GM23338 (cell line): ENCODE data around the gene NFIC. TPM values are rescaled to one million over a fixed set of nuclear protein-coding genes. Genes with fewer than 3 reads are reported as not detected.

ENCODE experiments used
- EZH2phosphoT487 ChIP-seq: fragments of 200-600 bp; sonication (generic); IDR thresholded peaks from one replicate; pipeline ENCODE4 v1.8.1; 2018; ENCODE audit warnings: antibody characterized with exemption; ENCODE audit not compliant: unreplicated experiment
- NANOG ChIP-seq: IDR thresholded peaks from 2 replicates; pipeline ENCODE4 v1.6.1; 2016; ENCODE audit warnings: antibody characterized with exemption, borderline replicate concordance
- STAT1 ChIP-seq: IDR thresholded peaks from one replicate; pipeline ENCODE4 v1.6.1; 2016; ENCODE audit warnings: antibody characterized with exemption; ENCODE audit not compliant: unreplicated experiment
- ZNF114 ChIP-seq: fragments of 250-450 bp; sonication (Bioruptor Pico); IDR thresholded peaks from 2 replicates; pipeline ENCODE4 v1.5.0; 2020; ENCODE audit warnings: mild to moderate bottlenecking, moderate library complexity
- polyA plus RNA-seq: library from polyadenylated mRNA; unstranded; fragments of >200 nt; fragmentation: Nextera tagmentation; extraction: Ambion mirVana; gene quantifications from 2 replicates; pipeline ENCODE4 v1.2.1, GENCODE V29; 2016
- total RNA-seq: library from RNA; depleted of rRNA; stranded (reverse); fragments of >200 nt; shearing (Covaris generic); gene quantifications from 2 replicates; pipeline ENCODE4 v1.2.3, GENCODE V29; 2014
- TF ChIP-seq, protein P1 (sequence below): fragments of 250-450 bp; sonication (Bioruptor Pico); IDR thresholded peaks from 2 replicates; pipeline ENCODE4 v1.5.0; 2020; ENCODE audit warnings: mild to moderate bottlenecking, moderate library complexity
- TF ChIP-seq, protein P2 (sequence below): IDR thresholded peaks from one replicate; pipeline ENCODE4 v1.6.1; 2018; ENCODE audit warnings: antibody characterized with exemption; ENCODE audit not compliant: unreplicated experiment

NFIC gene
- total and polyA plus RNA-seq, 2 experiments from 2014 or later = 1.3 to 5.3 TPM

DNA sequence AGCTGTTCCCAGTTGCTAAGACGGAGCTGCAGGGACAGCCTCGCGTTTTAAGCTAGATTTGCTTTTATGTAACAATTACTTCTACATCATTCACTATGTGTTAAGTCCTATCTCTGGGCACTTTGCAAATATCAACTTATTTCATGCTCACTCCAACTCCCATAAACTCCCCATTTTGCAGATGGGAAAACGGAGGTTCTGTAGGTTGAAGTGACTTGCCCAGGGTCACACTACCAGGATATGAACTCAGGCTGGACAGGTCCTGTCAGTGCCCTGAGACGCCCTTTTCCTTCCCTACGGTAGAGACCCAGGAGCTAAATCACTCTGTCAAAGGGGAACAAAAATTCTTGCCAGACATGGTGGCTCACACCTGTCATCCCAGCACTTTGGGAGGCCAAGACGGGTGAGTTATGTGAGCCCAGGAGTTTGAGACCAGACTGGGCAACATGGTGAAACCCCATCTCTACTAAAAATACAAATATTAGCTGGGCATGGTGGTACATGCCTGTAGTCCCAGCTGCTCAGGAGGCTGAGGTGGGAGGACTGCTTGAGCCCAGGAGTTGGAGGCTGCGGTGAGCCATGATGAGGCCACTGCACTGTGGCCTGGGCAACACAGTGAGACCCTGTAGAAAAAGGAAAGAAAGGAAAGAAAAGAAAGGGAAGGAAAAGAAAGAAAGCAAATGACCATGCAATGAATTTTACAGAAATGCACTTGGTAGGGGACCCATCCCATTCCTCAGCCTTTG is 14.5 kb upstream of the NFIC start (continued):
- TF ChIP-seq, protein P1, sequence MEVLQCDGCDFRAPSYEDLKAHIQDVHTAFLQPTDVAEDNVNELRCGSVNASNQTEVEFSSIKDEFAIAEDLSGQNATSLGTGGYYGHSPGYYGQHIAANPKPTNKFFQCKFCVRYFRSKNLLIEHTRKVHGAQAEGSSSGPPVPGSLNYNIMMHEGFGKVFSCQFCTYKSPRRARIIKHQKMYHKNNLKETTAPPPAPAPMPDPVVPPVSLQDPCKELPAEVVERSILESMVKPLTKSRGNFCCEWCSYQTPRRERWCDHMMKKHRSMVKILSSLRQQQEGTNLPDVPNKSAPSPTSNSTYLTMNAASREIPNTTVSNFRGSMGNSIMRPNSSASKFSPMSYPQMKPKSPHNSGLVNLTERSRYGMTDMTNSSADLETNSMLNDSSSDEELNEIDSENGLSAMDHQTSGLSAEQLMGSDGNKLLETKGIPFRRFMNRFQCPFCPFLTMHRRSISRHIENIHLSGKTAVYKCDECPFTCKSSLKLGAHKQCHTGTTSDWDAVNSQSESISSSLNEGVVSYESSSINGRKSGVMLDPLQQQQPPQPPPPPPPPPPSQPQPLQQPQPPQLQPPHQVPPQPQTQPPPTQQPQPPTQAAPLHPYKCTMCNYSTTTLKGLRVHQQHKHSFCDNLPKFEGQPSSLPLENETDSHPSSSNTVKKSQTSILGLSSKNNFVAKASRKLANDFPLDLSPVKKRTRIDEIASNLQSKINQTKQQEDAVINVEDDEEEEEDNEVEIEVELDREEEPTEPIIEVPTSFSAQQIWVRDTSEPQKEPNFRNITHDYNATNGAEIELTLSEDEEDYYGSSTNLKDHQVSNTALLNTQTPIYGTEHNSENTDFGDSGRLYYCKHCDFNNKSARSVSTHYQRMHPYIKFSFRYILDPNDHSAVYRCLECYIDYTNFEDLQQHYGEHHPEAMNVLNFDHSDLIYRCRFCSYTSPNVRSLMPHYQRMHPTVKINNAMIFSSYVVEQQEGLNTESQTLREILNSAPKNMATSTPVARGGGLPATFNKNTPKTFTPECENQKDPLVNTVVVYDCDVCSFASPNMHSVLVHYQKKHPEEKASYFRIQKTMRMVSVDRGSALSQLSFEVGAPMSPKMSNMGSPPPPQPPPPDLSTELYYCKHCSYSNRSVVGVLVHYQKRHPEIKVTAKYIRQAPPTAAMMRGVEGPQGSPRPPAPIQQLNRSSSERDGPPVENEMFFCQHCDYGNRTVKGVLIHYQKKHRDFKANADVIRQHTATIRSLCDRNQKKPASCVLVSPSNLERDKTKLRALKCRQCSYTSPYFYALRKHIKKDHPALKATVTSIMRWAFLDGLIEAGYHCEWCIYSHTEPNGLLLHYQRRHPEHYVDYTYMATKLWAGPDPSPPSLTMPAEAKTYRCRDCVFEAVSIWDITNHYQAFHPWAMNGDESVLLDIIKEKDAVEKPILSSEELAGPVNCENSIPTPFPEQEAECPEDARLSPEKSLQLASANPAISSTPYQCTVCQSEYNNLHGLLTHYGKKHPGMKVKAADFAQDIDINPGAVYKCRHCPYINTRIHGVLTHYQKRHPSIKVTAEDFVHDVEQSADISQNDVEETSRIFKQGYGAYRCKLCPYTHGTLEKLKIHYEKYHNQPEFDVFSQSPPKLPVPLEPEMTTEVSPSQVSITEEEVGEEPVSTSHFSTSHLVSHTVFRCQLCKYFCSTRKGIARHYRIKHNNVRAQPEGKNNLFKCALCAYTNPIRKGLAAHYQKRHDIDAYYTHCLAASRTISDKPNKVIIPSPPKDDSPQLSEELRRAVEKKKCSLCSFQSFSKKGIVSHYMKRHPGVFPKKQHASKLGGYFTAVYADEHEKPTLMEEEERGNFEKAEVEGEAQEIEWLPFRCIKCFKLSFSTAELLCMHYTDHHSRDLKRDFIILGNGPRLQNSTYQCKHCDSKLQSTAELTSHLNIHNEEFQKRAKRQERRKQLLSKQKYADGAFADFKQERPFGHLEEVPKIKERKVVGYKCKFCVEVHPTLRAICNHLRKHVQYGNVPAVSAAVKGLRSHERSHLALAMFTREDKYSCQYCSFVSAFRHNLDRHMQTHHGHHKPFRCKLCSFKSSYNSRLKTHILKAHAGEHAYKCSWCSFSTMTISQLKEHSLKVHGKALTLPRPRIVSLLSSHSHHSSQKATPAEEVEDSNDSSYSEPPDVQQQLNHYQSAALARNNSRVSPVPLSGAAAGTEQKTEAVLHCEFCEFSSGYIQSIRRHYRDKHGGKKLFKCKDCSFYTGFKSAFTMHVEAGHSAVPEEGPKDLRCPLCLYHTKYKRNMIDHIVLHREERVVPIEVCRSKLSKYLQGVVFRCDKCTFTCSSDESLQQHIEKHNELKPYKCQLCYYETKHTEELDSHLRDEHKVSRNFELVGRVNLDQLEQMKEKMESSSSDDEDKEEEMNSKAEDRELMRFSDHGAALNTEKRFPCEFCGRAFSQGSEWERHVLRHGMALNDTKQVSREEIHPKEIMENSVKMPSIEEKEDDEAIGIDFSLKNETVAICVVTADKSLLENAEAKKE (CRISPR knock-in tag) = no peak
- TF ChIP-seq NANOG (no peak), STAT1 (no peak), ZNF114 (CRISPR knock-in tag) (no peak), EZH2phosphoT487 (no peak)
- TF ChIP-seq, protein P2, sequence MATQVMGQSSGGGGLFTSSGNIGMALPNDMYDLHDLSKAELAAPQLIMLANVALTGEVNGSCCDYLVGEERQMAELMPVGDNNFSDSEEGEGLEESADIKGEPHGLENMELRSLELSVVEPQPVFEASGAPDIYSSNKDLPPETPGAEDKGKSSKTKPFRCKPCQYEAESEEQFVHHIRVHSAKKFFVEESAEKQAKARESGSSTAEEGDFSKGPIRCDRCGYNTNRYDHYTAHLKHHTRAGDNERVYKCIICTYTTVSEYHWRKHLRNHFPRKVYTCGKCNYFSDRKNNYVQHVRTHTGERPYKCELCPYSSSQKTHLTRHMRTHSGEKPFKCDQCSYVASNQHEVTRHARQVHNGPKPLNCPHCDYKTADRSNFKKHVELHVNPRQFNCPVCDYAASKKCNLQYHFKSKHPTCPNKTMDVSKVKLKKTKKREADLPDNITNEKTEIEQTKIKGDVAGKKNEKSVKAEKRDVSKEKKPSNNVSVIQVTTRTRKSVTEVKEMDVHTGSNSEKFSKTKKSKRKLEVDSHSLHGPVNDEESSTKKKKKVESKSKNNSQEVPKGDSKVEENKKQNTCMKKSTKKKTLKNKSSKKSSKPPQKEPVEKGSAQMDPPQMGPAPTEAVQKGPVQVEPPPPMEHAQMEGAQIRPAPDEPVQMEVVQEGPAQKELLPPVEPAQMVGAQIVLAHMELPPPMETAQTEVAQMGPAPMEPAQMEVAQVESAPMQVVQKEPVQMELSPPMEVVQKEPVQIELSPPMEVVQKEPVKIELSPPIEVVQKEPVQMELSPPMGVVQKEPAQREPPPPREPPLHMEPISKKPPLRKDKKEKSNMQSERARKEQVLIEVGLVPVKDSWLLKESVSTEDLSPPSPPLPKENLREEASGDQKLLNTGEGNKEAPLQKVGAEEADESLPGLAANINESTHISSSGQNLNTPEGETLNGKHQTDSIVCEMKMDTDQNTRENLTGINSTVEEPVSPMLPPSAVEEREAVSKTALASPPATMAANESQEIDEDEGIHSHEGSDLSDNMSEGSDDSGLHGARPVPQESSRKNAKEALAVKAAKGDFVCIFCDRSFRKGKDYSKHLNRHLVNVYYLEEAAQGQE = no peak
